HG03520 (cell line): Measurements from ENCODE around the gene DLG2.

Source experiments
- ATAC-seq: cut with Tn5 transposase; IDR thresholded peaks from one replicate; pipeline ENCODE4 v1.9.1; 2021; ENCODE audit warnings: mild to moderate bottlenecking, moderate library complexity; ENCODE audit not compliant: unreplicated experiment

DLG2 gene

DNA sequence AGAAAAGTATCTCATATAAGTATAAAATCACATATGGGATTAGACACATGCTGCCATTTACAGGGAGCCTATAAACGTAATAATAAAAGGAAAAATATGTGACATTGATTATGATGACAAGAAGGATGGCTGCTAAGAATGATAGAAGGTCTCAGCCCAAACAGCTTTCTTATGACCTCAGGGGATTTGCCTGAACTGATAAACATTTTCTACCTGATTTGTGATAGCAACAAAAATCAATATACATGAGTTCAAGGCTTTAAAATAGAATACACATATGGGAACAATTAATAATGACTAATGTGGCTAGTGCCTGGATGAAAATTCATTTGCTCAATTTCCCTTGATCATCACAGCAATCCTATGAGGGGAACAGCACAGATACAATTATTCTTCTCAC, 1704.2 kb downstream of the DLG2 start:
- no peak for ATAC-seq

DNA sequence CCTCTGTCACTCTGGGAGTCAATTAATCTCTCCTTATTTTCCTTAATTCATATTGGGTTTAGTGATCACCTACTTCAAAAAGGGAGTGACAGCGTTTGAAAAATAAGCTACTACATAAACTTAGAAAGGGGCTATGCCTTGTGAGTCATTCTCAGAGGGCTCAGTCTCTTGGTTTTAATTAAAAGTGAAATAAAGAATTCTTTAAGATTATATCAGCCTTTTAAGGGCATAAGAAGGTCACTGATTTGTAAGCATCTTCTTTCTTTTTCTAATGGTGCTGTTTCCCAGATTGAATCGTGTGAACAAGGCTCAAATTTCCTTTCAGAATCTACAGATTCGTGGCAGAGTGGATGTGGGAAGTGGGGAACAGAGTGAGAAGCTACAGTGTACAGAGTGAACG, 1704.8 kb downstream of the DLG2 start:
- no peak for ATAC-seq

DNA sequence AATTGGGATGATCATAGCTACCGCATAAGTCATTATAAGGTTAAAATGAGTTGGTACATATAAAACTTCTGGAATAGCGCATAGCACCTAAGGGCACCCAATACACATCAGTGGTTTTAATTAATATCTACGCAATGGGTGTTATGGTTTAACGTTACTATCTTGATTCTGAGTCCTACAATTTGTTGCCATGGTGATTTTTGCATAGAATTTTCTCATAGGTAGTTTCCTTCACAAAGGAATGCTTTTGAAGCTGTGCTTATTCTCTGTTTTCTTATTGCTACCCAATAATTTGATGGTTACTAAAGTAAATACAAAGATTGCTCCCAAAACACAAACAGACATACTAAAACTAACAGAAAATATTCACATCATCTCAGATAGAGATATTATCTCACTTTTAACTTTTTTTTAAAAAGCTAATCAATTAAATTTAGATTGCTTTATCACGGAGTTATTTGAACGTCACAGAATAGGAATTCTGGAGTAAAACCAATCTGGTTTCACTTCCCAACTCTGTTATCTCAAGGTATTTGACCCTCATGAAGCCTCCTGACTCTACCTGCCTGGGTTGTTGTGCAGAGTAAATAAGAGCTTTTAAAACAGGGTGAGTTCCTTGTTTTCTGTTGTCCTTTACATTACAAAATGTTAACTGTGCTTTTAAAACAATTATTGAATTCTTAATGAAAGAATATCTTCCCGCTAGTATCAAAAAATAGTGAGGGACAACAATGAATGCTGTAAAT, 1705.5 kb downstream of the DLG2 start:
- ATAC-seq: no peak

DNA sequence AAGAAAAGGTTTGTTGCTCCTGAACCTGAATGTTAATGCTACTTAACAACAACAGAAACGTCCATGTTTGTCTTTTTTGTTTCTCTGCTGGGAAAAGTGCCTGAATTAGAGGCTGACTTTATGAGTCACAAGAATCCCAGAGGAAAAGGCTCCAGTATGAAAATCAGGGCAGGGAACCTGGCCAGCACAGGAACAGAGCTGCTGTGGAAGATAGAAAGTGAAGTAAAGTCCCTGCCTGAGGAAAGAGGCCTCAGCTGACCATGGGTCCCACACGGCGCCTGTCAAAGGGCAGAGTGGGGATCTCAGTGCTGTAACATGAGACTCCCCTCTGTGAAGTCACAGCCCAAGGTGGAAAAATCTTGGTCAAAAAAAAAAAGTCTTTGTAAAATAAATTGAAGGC, 1708.7 kb downstream of the DLG2 start:
- no peak for ATAC-seq

DNA sequence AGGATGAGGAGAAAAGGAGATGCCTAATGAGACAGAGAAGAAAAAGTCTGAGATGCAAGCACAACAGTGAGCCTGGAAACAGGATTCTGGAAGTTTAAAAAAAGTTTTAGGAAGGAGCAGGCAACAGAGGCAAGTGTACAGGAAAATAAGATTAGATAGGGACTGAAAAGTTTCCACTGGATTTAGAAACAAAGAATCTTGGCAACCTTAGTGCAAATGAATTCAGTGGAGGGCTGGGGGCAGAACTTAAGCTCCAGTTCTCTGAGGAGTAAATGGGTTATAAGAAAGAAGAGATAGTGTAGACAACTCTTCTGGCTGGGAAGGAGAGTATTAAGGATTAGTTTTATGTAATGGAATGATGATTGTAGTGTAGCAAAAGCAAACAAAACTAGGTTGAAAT, 1712.1 kb downstream of the DLG2 start:
- ATAC-seq: no peak

DNA sequence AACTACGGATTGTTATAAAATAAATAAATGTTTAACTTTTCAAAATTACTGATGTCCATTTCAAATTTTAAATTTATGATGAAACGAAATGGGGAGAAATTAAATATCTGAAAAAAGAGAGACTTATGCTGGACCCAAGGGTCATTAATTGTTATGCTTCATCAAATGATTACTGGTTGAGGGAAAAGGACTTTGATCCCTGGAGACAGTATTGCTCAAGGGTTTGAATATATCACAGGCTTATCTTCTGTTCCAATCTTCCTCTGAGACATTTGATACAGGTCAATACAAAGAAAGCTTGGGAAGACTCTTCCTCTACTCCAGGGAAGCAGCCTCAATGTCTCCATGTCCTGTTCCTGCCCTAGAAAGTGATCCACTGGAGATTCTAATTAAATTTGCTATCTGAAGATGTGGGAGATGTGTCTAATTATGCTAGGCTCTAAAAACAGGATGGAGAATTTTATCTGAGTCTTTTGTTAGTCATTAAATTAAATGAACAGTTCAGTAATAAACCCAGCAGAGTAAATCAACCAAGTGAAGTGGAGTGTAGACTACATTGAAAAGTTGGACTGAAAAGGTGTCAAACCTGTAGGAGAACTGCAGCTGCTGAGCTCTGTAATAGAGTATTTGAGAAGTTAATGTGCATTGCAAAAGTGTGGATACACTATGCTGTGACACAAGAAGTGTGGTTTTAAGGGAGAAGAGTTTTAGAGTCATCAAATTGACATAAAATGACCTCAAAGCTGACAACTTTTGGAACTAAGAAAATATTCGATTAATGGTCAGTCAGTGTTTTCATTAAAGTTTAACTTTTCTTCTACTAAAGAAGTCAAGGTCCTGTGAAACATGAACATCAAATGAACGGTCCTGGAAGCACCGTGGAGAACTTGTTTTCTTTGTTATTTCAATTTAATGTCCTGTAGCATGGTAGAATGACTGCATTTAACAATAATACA, 1717.3 kb downstream of the DLG2 start:
- no peak for ATAC-seq

DNA sequence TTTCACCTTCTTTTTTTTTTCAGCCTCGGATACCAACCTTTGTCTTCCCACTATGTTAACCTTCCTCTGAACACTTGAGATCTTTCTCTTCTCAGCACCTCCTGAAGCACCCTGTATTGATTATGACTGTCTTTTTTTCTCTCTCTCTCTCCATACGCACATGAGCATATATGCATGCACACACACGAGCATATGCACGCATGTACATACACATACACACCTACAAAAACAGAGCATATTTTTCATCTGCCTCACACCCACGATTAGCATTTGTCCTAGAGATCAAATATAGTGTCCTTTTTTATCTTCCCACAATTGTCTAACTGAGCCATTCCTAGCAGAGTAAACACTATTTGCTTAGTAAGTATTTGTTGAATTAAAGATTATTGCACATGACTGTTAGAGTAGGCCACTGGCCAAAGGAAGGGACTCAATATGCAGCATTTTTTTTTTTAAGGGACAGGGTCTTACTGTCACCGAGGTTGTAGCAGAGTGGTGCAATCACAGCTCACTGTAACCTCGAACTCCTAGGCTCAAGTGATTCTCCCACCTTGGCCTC, 1718.8 kb downstream of the DLG2 start:
- no peak for ATAC-seq

DNA sequence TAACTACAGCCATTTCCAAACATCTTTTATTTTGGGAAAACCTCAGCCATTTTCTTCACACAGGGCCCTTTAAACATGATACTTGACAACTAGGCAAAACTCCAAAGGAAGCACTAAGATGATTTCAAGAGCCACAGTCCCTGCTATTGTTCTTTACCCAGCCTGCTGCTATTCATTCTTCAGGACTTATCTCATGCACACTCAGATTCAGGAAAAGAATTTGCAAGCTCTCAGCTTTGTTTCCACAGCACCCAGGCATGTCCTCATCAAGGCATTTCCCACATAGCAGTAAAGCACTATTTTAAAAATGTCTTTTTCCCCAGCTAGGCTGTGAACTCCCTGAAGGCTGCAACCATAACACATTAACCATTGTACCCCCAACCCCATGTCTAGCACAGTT, 1731.6 kb downstream of the DLG2 start:
- no peak for ATAC-seq

DNA sequence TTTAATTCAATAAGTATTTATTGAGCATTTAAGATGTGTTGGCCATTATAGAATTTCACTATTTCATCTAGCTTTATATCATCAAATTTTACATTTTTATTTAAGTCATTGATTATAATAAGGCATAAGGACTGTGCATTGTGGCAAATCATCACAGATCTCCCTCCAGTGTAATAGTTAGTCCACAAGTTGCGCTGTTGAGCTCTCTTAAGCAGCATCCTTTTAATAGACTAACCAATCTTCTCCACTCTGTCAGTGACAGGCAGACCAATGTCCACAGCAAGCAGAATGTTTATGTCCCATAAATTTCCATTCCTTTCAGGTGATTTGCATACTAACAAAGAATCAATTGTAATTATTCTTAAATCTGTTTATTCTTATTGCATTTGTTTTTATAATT, 1745.7 kb downstream of the DLG2 start:
- no peak for ATAC-seq

DNA sequence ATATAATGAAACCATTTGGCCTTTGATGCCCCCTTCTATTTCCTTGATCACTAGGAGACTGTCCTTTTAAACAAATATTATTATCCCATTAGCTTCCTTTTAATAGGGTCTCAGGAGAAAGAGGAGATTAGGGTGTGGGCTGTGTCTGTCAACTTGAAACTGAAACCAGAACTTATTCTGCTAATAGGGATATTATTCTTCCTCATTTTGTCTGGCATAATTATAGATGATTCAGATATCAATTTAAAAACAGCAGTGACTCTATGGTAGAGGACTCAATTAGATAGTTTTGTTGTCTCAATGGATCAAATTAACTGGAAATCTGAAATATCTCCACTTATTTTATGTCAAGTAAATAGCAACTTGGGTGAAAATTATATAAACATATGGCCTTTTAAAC, 1756.1 kb downstream of the DLG2 start:
- no peak for ATAC-seq

DNA sequence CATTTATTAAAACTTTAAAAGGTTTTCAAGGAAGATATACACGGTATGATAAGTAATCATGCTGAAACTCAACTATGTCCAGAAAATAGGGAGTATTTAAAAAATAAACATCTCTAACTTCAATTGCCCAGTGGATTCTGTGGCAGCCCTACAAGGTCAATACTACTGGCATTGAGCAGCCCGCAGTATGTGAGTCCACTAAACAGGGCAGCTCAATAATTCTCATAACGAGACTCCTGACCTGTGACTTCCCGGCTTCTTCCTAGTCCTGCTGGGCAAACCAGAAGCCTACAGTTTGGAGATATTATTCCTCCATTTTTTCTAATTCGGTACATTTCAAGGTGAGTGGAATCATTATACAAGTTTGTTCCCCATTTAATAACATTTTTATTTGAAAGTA, 1760.5 kb downstream of the DLG2 start:
- no peak for ATAC-seq

DNA sequence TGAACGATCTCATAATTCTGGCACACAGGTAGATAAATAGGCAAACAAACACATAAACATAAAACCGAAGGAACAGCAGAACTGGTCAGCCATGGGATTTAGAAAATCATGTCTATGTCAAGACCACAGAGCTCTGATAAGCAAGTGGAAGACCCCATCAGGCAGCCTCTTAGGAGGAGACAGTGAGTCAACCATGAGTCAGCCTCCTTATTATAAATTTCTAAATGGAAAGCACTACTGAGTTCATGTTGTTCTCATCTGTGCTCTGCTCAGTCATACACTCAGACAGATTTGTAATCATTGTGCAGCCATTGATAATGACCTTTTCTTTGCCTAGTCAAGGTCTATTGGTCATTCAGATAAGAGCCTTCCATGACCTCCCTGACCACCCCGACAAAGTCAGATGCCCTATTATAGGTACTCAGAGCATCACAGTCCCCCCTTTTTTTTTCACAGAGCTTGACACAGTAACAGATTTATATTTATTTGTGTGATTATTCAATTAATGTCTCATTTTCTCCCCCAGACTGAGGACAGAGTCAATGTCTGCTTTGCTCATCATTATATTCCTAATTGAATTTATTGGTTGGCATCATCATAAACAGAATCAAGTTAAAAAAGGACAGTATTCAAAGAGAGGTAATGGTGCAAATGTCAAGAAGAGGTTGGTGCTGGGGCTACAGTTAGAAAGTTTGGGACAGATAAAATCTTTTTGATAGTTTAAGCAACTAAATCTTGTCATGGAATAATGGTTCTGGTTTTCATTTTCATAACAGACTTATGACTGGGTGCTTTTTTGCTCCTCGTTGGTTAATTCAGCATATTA, 1761.3 kb downstream of the DLG2 start:
- ATAC-seq: no peak

DNA sequence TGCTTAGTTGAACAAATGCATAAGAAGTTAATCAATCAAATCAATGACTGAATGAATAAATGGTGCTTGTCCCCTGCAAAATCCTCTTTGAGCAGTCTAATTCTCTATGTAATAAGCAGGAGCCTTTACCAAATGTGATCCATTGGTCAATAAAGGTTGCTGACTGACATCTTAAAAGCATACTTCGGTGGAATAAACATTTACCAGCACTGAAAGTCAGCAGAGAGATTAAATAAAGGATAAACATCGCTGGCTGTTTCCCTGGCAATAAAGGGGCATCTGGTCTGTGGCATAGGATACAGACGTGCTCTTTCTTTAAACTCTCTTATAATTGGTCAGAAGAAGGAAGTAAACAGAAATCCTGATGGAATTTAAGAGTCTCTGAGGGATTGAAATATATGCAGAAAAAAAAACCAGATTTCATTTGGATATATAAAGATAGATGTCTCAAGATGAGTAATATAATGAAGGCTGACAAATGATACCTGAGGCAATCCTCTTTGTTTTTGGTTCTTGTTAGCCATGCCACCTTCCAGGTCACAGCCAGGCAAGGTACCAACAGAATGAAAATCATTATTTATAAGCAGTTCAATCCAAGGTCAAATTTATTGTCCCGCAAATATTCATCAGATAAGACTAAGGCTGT, 1762.6 kb downstream of the DLG2 start:
- no peak for ATAC-seq

DNA sequence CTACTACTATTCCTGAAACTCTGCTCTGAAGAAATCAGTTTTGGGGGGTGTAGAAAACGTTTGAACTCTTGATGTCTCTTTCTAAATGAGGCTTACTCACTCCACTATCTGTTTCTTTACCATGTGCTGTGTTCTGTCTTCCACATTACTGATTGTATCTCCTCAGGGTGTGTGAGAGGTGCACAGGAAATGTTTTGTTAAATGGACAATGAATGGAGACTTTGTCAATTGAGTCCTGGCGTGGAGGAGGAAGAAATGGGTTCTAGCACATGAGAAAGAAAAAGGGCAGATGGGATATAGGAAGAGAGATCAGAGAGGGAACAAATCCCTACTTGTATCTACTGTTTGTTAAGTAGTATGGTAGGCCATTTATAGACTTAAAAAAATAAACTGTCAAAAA, 1763.9 kb downstream of the DLG2 start:
- no peak for ATAC-seq

DNA sequence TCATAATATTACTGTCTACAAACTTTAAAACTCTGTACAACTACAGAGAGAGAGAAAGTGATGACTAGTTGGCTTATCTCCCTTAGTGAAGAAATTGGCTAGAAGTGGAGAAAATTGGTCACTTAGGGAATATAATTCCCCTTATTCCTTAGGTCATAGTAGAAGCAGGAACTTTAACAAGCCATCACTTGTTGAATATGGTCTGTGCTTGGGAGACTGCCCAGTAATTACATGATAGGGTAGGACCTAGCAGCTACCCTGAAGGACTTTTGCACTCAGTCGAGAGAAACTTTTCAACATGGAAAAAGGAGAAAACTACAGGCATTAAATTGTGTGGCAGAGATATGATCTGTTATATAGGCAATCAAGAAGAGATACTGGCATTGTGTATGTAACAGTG, 1764.5 kb downstream of the DLG2 start:
- no peak for ATAC-seq

DNA sequence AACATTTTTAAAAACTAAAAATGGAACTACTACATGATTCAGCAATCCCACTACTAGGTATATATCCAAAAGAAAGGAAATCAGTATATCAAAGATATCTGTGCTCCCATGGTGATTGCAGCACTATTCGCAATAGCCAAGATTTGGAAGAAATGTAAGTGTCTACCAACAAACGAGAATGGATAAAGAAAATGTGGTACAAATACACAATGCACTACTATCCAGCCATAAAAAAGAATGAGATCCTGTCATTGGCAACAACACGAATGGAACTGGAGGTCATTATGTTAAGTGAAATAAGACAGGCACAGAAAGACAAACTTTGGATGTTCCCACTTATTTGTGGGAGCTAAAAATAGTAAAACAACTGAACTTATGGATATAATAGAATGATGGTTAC, 1765.1 kb downstream of the DLG2 start:
- no peak for ATAC-seq

DNA sequence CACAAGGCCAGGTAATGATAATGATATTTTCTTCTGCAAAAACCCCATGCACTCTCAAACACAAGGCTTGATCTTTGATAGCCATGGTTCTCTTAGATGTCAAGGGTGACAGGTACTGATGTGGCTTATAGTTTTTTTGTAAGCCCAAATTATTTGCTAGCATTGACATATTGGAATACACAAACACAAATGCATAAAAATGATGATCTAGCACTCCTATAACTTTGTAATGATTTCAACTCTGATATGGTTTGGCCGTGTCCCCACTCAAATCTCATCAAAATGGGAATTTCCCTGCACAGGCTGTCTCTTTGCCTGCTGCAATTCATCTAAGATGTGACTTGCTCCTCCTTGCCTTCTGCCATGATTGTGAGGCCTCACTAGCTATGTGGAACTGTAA, 1768.5 kb downstream of the DLG2 start:
- no peak for ATAC-seq

DNA sequence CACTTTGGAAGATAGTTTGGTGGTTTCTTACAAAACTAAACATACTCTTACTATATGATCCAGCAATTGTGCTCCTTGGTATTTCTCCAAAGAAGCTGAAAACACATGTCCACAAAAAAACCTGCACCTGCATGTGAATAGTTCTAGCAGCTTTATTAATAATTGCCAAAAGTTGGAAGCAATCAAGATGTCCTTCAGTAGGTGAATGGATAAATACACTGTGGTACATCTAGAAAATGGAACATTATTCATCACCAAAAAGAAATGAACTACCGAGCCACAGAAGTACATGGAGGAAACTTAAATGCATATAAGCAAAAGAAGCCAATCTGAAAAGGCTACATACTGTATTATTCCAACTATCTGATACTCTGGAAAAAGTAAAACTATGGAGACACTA, 1771.9 kb downstream of the DLG2 start:
- ATAC-seq: no peak

DNA sequence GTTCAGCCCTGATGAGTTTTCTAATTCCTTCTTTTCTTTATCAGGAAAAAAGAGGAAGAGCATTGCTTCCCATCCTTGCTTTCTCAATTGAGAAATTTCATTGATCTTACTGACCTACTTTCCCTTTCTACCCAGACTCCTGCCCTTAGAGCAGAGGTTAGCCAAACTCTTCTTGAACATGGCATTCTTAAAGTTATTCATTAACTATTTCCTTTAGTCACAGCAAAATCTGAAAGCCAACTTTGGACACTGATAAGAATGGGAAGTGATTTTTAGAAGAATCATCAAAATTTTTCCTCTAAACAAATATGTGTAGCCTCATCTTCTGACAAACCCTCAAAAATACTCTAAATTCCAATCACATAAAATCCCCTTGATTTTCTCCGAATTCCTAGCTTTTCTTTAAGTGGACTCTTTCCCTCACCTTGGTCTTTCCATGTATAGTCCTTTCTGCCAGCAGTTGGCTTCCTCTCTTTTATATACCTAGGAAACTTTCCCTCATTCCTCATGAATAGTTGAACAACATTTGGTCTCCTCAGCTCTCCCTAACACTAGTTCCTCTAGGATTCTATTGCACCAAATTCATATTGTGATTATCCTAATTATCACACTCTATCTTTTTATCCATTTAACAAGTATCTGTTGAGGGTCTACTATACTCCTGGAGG, 1774.2 kb downstream of the DLG2 start:
- no peak for ATAC-seq

DNA sequence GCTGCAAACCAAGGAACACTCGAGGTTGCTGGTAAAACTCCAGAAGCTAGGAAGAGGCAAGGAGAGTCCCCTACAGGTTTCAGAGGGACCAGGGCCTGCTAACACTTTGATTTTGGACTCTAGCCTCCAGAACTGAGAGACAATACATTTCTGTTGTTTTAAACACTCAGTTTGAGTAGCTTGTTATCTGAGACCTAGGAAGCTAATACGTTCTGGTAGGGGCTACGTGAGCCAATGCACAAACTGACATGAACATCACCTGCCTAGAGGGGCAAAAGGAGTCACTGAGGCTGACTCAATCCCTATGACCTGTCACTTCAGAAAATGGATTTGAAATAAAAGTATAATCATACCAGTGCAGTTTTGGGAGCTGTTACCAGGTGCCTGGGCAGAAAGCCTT, 1775.1 kb downstream of the DLG2 start:
- no peak for ATAC-seq
